MM.1S (cell line): ENCODE data around the gene CAMKK1.

Source experiments
- EZH2 ChIP-seq: fragments of 300-600 bp; sonication (generic); optimal IDR thresholded peaks from 2 replicates; pipeline ENCODE3; 2017; ENCODE audit warnings: low read depth, mild to moderate bottlenecking, antibody characterized with exemption, low read length, mixed read lengths
- EZH2phosphoT487 ChIP-seq: fragments of 300-600 bp; sonication (generic); IDR thresholded peaks from 2 replicates; pipeline ENCODE4 v1.6.1; 2018; ENCODE audit warnings: antibody characterized with exemption, low read length
- TF ChIP-seq, protein P1 (sequence below): fragments of 300-600 bp; sonication (generic); IDR thresholded peaks from 2 replicates; pipeline ENCODE4 v1.5.1; 2016; ENCODE audit warnings: antibody characterized with exemption, low read length, mixed read lengths

DNA sequence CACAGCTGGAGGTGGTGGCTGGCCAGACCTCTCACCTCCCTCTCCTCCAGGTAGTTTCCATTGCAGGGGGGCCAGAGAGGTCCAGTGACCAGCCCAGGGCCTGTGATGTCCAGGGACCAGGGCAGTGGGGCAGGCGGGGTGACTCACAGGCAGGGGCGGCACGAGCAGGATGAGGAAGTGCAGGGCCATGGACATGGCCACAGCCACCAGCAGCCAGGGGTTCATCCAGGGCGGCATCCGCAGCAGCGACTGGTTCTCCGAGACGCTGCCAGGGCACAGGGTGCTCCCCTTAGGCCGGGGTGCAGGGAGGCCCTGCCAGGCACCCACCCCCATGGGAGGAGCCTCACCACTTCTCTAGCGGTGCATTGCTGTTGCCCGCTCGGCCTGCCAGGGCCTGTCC lies 36.3 kb upstream of the CAMKK1 start:
- TF ChIP-seq, protein P1, sequence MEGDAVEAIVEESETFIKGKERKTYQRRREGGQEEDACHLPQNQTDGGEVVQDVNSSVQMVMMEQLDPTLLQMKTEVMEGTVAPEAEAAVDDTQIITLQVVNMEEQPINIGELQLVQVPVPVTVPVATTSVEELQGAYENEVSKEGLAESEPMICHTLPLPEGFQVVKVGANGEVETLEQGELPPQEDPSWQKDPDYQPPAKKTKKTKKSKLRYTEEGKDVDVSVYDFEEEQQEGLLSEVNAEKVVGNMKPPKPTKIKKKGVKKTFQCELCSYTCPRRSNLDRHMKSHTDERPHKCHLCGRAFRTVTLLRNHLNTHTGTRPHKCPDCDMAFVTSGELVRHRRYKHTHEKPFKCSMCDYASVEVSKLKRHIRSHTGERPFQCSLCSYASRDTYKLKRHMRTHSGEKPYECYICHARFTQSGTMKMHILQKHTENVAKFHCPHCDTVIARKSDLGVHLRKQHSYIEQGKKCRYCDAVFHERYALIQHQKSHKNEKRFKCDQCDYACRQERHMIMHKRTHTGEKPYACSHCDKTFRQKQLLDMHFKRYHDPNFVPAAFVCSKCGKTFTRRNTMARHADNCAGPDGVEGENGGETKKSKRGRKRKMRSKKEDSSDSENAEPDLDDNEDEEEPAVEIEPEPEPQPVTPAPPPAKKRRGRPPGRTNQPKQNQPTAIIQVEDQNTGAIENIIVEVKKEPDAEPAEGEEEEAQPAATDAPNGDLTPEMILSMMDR = no peak
- TF ChIP-seq EZH2 (no peak), EZH2phosphoT487 (no peak)
